ENCODE measurements around the gene NPAS3.

Gene NPAS3

GRCh38 chr14:33254342-33254741, 315.7 kb downstream of the NPAS3 start:
- no peak for DNase-seq (ENCODE audit: low read depth)
- TF ChIP-seq CTCF (IDR thresholded peaks at IDR 0.05; ENCODE audit: insufficient read depth, low read depth, low read length, missing control alignments) = no peak
- H3K4me3 ChIP-seq (ENCODE audit: low read length) = no peak overlapping the region

- no peak overlapping the region for H3K4me3 ChIP-seq (ENCODE audit: low read length)
- no peak for TF ChIP-seq CTCF (IDR thresholded peaks at IDR 0.05; ENCODE audit: insufficient read depth, low read depth, low read length, missing control alignments)
- DNase-seq (ENCODE audit: low read depth) = no peak
Observed at GRCh38 chr14:33254861-33255395, 316.2 kb downstream of the NPAS3 start.

GRCh38 chr14:33257796-33258195, 319.1 kb downstream of the NPAS3 start:
- TF ChIP-seq CTCF (IDR thresholded peaks at IDR 0.05; ENCODE audit: insufficient read depth, low read depth, low read length, missing control alignments) = no peak
- no peak for DNase-seq (ENCODE audit: low read depth)
- H3K4me3 ChIP-seq (ENCODE audit: low read length) = no peak overlapping the region

- DNase-seq (ENCODE audit: low read depth) = no peak
- no peak for TF ChIP-seq CTCF (IDR thresholded peaks at IDR 0.05; ENCODE audit: insufficient read depth, low read depth, low read length, missing control alignments)
- no peak overlapping the region for H3K4me3 ChIP-seq (ENCODE audit: low read length)
Observed at GRCh38 chr14:33259764-33260163, 321.1 kb downstream of the NPAS3 start.

GRCh38 chr14:33271216-33271615, 332.5 kb downstream of the NPAS3 start:
- DNase-seq (ENCODE audit: low read depth) = no peak
- H3K4me3 ChIP-seq (ENCODE audit: low read length) = no peak overlapping the region
- TF ChIP-seq CTCF (IDR thresholded peaks at IDR 0.05; ENCODE audit: insufficient read depth, low read depth, low read length, missing control alignments) = no peak

- no peak overlapping the region for H3K4me3 ChIP-seq (ENCODE audit: low read length)
- TF ChIP-seq CTCF (IDR thresholded peaks at IDR 0.05; ENCODE audit: insufficient read depth, low read depth, low read length, missing control alignments) = no peak
- no peak for DNase-seq (ENCODE audit: low read depth)
Observed at GRCh38 chr14:33271891-33272290, 333.2 kb downstream of the NPAS3 start.

- no peak for TF ChIP-seq CTCF (IDR thresholded peaks at IDR 0.05; ENCODE audit: insufficient read depth, low read depth, low read length, missing control alignments)
- no peak for DNase-seq (ENCODE audit: low read depth)
- no peak overlapping the region for H3K4me3 ChIP-seq (ENCODE audit: low read length)
Observed at GRCh38 chr14:33273978-33274377, 335.3 kb downstream of the NPAS3 start.

Data from epithelial cell of esophagus (primary cell).